ENCODE data around the gene ZNF737.

The ZNF737 gene

GRCh38 chr19:20513189-20513904 is 52.2 kb downstream of the ZNF737 start:
- no peaks in the 10 kb centered on the region for H3K36me3 ChIP-seq (ENCODE audit: insufficient read depth, low read length)
- no peak overlapping the region for H3K4me3 ChIP-seq (ENCODE audit: low read depth in 1 of 2, low read length in 2 of 2)
- TF ChIP-seq EZH2 (IDR thresholded peaks at IDR 0.05; ENCODE audit: borderline replicate concordance, low read depth, low read length, severe bottlenecking) (no peak), CTCF (IDR thresholded peaks at IDR 0.05; ENCODE audit: borderline replicate concordance, extremely low read depth, low read length, poor library complexity, severe bottlenecking) (no peak)
- no peaks in the 10 kb centered on the region for H3K4me1 ChIP-seq (ENCODE audit: insufficient read depth, low read length)
- no peak overlapping the region for H3K27ac ChIP-seq (ENCODE audit: low read length)
- no peak overlapping the region for H3K4me2 ChIP-seq (ENCODE audit: insufficient read depth, low read length)
- H3K9me3 ChIP-seq (ENCODE audit: insufficient read depth, low read length, severe bottlenecking) = peaks cover 16% of the 10 kb centered on the region
- no peaks in the 10 kb centered on the region for H3K79me2 ChIP-seq (ENCODE audit: insufficient read depth, low read length)
- H3K27me3 ChIP-seq (ENCODE audit: insufficient read depth, low read length, poor library complexity) = no peaks in the 10 kb centered on the region
- H2AFZ ChIP-seq (ENCODE audit: low read depth, low read length) = no peak overlapping the region
- ATAC-seq (ENCODE audit: insufficient read depth, low read depth) = no peak
- no peaks in the 10 kb centered on the region for H4K20me1 ChIP-seq (ENCODE audit: insufficient read depth, low read length)
- DNase-seq = no peak
- H3K9ac ChIP-seq (ENCODE audit: low read depth, low read length) = no peak overlapping the region

GRCh38 chr19:20503476-20503875 is 62.1 kb downstream of the ZNF737 start:
- TF ChIP-seq CTCF (IDR thresholded peaks at IDR 0.05; ENCODE audit: borderline replicate concordance, extremely low read depth, low read length, poor library complexity, severe bottlenecking) = no peak
- no peak for TF ChIP-seq EZH2 (IDR thresholded peaks at IDR 0.05; ENCODE audit: borderline replicate concordance, low read depth, low read length, severe bottlenecking)

More at GRCh38 chr19:20503476-20503875, 62.1 kb downstream of the ZNF737 start:
- Histone ChIP-seq H3K36me3 (ENCODE audit: insufficient read depth, low read length) (no peaks in the 10 kb centered on the region), H3K27ac (ENCODE audit: low read length) (no peak overlapping the region), H3K4me3 (ENCODE audit: low read depth in 1 of 2, low read length in 2 of 2) (no peak overlapping the region), H3K27me3 (ENCODE audit: insufficient read depth, low read length, poor library complexity) (no peaks in the 10 kb centered on the region), H3K4me1 (ENCODE audit: insufficient read depth, low read length) (no peaks in the 10 kb centered on the region), H3K79me2 (ENCODE audit: insufficient read depth, low read length) (no peaks in the 10 kb centered on the region), H4K20me1 (ENCODE audit: insufficient read depth, low read length) (no peaks in the 10 kb centered on the region), H3K4me2 (ENCODE audit: insufficient read depth, low read length) (no peak overlapping the region), H3K9ac (ENCODE audit: low read depth, low read length) (no peak overlapping the region), H3K9me3 (ENCODE audit: insufficient read depth, low read length, severe bottlenecking) (peaks cover 10% of the 10 kb centered on the region), H2AFZ (ENCODE audit: low read depth, low read length) (no peak overlapping the region)
- ATAC-seq (ENCODE audit: insufficient read depth, low read depth) (no peak), DNase-seq (no peak)
